ENCODE measurements around the gene PAPSS2. TPM values are rescaled to one million over a fixed set of nuclear protein-coding genes. Genes with fewer than 3 reads are reported as not detected.

PAPSS2 gene
- total and polyA plus RNA-seq, 4 donors = 19.8 to 57.2 (median 31.5) TPM

DNA sequence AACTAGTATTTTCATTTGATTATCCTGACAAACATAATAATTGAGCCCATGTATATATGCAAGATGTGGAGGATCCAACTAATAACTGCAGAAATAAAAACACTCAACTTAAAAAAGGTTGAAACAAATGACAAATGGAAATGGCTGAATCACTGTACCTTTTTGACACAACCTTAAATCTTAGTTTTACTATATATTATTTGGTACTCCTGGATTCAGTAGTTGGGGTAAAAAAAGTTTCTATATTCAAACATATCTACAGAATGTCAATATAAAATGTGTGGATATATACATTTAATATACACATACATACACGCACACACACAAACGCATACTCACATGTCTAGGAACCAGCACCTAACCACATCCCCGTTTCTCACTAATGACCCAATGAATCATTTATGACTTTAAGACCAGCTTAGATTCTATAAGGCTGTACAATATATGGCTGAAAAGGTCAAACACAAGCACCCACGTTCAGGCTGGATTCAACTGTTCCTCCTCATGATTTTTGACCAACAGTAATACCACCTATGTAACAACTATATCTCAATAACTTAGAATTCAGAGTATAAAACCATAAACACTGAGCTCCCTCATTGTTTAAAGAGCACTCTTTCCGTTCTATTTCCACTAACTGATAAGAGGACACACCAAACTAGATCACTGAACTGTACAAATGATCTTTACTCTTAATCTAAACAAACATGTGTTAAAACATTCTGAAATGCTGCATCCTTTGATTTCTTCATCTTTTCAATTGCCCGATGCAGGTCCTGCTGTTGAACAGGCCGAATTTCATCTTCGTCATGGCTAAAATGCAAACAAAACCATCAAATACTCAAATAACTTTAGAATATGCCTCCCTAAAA is 94.6 kb downstream of the PAPSS2 start:
- 91% methylated on average over 8 of the region's 8 CpGs for WGBS, 2 donors
- H3K27me3 ChIP-seq (ENCODE audit: control insufficient read depth in 1 of 2, insufficient read depth in 2 of 2, low read length in 1 of 2) = no peaks in the 10 kb centered on the region
- no peak overlapping the region for H3K27ac ChIP-seq (ENCODE audit: low read depth in 1 of 2, low read length in 2 of 2)
- H3K4me1 ChIP-seq (ENCODE audit: control insufficient read depth in 1 of 2, insufficient read depth in 2 of 2, low read length in 2 of 2) = no peaks in the 10 kb centered on the region
- intact Hi-C loops (cut with DNase I) = no loop called here
- no peaks in the 10 kb centered on the region for H3K9me3 ChIP-seq (ENCODE audit: control insufficient read depth, low read length)
- no peak overlapping the region for H3K4me3 ChIP-seq (ENCODE audit: low read length in 2 of 2)
- ATAC-seq (ENCODE audit: low FRiP score) (no peak), DNase-seq (no peak)
- peaks cover 0 to 4% of the 10 kb centered on the region in 2 donors for H3K36me3 ChIP-seq (ENCODE audit: control insufficient read depth in 1 of 2, insufficient read depth in 2 of 2, low read length in 1 of 2)

DNA sequence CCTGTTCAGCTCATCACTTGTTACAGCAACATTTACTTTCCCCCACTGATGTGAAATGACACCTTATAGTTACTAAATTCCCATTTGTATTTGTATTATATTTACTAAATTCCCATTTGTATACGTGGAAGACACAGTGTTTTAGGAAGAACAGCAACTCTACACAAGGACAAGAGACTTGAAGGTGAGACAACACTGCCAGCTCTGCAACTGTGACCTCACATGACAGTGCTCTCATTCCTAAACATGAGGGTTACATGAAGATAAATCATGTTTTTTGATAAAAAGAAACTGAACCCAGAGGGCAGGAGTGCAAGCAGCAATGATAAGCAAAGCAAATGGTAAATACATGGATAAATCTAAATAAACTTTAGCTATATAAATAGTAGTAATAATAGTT is 98.0 kb downstream of the PAPSS2 start:
- 89 to 93% methylated on average over 1 of the region's 1 CpG for WGBS, 2 donors
- peaks cover 0 to 4% of the 10 kb centered on the region in 2 donors for H3K36me3 ChIP-seq (ENCODE audit: control insufficient read depth in 1 of 2, insufficient read depth in 2 of 2, low read length in 1 of 2)
- H3K4me3 ChIP-seq (ENCODE audit: low read length in 2 of 2) = no peak overlapping the region
- no peak for ATAC-seq (ENCODE audit: low FRiP score)
- intact Hi-C loops (cut with DNase I) = no loop called here
- H3K27me3 ChIP-seq (ENCODE audit: control insufficient read depth in 1 of 2, insufficient read depth in 2 of 2, low read length in 1 of 2) = no peaks in the 10 kb centered on the region
- DNase-seq = no peak
- no peak overlapping the region for H3K27ac ChIP-seq (ENCODE audit: low read depth in 1 of 2, low read length in 2 of 2)
- H3K9me3 ChIP-seq (ENCODE audit: control insufficient read depth, low read length) = no peaks in the 10 kb centered on the region
- no peaks in the 10 kb centered on the region for H3K4me1 ChIP-seq (ENCODE audit: control insufficient read depth in 1 of 2, insufficient read depth in 2 of 2, low read length in 2 of 2)

DNA sequence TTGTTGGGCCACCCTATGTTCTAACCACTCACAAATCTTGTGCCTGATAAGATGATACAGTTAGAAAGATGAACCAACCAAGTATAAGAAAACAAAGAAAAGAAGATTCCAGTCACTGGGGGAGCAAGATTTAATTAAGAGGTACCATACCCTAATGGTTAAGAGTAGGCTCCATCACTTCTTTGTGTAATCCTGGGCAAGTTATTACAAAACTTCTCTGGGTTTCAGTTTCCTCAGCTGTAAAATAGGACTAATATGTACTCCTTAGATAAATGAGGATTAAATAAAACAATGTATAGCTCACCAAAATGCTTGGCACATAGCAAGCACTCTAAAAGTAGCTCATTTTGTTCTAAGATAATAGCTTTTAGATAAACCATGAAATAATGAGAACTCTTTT is 99.9 kb downstream of the PAPSS2 start:
- no peaks in the 10 kb centered on the region for H3K4me1 ChIP-seq (ENCODE audit: control insufficient read depth in 1 of 2, insufficient read depth in 2 of 2, low read length in 2 of 2)
- H3K9me3 ChIP-seq (ENCODE audit: control insufficient read depth, low read length) = no peaks in the 10 kb centered on the region
- DNase-seq = no peak
- H3K27me3 ChIP-seq (ENCODE audit: control insufficient read depth in 1 of 2, insufficient read depth in 2 of 2, low read length in 1 of 2) = no peaks in the 10 kb centered on the region
- no peak overlapping the region for H3K27ac ChIP-seq (ENCODE audit: low read depth in 1 of 2, low read length in 2 of 2)
- no peak for ATAC-seq (ENCODE audit: low FRiP score)
- H3K4me3 ChIP-seq (ENCODE audit: low read length in 2 of 2) = no peak overlapping the region
- intact Hi-C loops (cut with DNase I) = no loop called here
- H3K36me3 ChIP-seq (ENCODE audit: control insufficient read depth in 1 of 2, insufficient read depth in 2 of 2, low read length in 1 of 2) = peaks cover 0 to 4% of the 10 kb centered on the region in 2 donors

DNA sequence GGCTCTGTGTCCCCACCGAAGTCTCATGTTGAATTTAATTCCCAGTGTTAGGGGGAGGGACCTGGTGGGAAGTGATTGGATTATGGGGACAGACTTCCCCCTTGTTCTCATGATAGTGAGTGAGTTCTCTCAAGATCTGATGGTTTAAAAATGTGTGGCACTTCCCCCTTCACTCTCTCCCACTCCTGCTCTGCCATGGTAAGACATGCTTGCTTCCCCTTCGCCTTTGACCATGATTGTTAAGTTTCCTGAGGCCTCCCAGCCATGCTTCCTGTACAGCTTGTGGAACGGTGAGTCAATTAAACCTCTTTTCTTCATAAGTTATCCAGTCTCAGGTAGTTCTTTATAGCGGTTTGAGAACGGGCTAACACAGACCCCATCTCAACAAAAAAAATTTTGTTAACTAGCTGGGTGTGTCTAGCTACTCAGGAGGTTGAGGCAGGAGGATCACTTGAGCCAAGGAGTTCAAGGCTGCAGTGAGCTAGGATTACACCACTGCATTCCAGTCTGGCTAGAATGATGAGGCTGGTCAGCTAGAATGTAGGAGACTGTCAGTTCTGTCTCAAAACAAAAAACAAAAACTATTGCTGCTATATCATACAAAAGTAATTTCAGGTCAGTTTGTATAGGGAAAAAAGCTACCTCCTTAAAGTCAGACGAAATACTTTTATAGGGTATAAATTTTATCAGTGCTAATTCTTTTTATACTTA is 100.7 kb downstream of the PAPSS2 start:
- H3K36me3 ChIP-seq (ENCODE audit: control insufficient read depth in 1 of 2, insufficient read depth in 2 of 2, low read length in 1 of 2) = peaks cover 0 to 4% of the 10 kb centered on the region in 2 donors
- no peaks in the 10 kb centered on the region for H3K27me3 ChIP-seq (ENCODE audit: control insufficient read depth in 1 of 2, insufficient read depth in 2 of 2, low read length in 1 of 2)
- no peaks in the 10 kb centered on the region for H3K4me1 ChIP-seq (ENCODE audit: control insufficient read depth in 1 of 2, insufficient read depth in 2 of 2, low read length in 2 of 2)
- H3K27ac ChIP-seq (ENCODE audit: low read depth in 1 of 2, low read length in 2 of 2) = no peak overlapping the region
- no peaks in the 10 kb centered on the region for H3K9me3 ChIP-seq (ENCODE audit: control insufficient read depth, low read length)
- intact Hi-C loops (cut with DNase I) = no loop called here
- DNase-seq = no peak
- 87% methylated on average over 6 of the region's 6 CpGs for WGBS, 2 donors
- no peak for ATAC-seq (ENCODE audit: low FRiP score)
- no peak overlapping the region for H3K4me3 ChIP-seq (ENCODE audit: low read length in 2 of 2)

DNA sequence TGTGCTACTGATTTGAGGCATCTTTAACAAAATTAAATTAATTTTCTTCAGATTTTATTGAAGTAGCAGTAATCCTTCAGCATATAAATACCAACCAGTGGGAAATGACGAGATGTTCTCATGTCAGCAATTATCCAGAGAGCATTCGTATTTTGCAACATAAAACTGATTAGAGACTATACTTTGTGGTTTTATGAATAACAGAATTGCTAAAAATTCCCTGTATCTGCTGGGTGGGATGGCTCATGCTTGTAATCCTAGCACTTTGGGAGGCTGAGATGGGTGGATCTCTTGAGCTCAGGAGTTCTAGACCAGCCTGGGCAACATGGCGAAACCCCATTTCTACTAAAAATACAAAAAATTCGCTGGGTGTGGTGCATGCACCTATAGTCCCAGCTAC is 101.5 kb downstream of the PAPSS2 start:
- DNase-seq (no peak), ATAC-seq (ENCODE audit: low FRiP score) (no peak)
- Histone ChIP-seq H3K4me1 (ENCODE audit: control insufficient read depth in 1 of 2, insufficient read depth in 2 of 2, low read length in 2 of 2) (no peaks in the 10 kb centered on the region), H3K36me3 (ENCODE audit: control insufficient read depth in 1 of 2, insufficient read depth in 2 of 2, low read length in 1 of 2) (peaks cover under 1 to 2% of the 10 kb centered on the region in 2 donors), H3K27me3 (ENCODE audit: control insufficient read depth in 1 of 2, insufficient read depth in 2 of 2, low read length in 1 of 2) (no peaks in the 10 kb centered on the region), H3K9me3 (ENCODE audit: control insufficient read depth, low read length) (no peaks in the 10 kb centered on the region), H3K27ac (ENCODE audit: low read depth in 1 of 2, low read length in 2 of 2) (no peak overlapping the region), H3K4me3 (ENCODE audit: low read length in 2 of 2) (no peak overlapping the region)
- 94 to 96% methylated on average over 4 of the region's 4 CpGs for WGBS, 2 donors
- intact Hi-C loops (cut with DNase I) = no loop called here

DNA sequence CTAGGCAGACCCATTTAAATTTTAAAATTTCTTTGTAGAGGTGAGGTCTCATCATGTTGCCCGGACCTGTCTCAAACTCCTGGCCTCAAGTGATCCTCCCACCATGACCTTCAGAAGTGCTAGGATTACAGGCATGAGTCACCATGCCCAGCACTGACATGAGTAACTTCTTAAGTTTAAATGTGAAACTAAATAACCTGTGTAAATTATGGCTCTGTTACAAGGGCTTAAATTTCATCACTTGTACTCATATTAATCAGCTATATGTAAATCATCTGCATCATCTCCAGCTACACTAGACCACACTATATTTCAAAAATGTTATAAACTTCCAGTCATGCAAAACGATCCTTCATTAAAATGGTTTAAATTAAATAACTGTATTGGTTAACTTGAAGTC is 102.2 kb downstream of the PAPSS2 start:
- ATAC-seq (ENCODE audit: low FRiP score) (no peak), DNase-seq (no peak)
- Histone ChIP-seq H3K4me1 (ENCODE audit: control insufficient read depth in 1 of 2, insufficient read depth in 2 of 2, low read length in 2 of 2) (no peaks in the 10 kb centered on the region), H3K9me3 (ENCODE audit: control insufficient read depth, low read length) (no peaks in the 10 kb centered on the region), H3K36me3 (ENCODE audit: control insufficient read depth in 1 of 2, insufficient read depth in 2 of 2, low read length in 1 of 2) (peaks cover 0 to 2% of the 10 kb centered on the region in 2 donors), H3K4me3 (ENCODE audit: low read length in 2 of 2) (no peak overlapping the region), H3K27ac (ENCODE audit: low read depth in 1 of 2, low read length in 2 of 2) (no peak overlapping the region), H3K27me3 (ENCODE audit: control insufficient read depth in 1 of 2, insufficient read depth in 2 of 2, low read length in 1 of 2) (no peaks in the 10 kb centered on the region)
- 82 to 86% methylated on average over 2 of the region's 2 CpGs for WGBS, 2 donors
- intact Hi-C loops (cut with DNase I) = no loop called here

DNA sequence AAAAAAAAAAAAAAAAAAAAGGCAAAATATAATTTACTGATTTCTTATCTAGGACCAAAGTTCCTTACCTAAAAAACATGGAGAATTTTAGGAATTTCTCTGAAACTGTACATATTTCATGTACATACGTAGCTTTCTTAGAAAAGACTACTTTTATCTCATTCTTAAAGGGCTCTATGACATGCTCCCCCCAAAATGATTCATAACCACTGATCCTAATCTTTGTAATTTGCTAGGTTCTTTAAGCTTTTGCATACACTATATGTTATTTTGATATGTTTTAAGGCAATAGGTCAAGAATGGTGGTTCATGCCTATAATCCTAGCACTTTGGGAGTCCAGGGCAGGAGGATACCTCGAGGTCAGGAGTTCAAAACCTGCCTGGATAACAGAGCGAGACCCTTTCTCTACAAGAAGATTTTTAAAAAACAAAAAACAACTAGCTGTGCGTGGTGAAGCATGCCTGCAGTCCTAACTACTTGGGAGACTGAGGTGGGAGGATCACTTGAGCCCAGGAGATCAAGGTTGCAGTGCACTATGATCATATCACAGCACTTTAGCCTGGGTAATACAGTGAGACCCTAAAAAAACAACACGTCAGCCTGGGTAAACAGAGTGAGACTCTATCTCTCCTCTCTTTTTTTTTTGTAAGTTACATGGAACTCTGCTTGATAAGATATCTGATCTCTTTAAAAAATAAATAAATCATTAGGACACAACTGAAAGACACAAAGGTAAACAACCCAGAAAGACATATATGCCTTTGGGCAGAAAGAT is 103.6 kb downstream of the PAPSS2 start:
- DNase-seq (no peak), ATAC-seq (ENCODE audit: low FRiP score) (no peak)
- no peak overlapping the region for H3K4me3 ChIP-seq (ENCODE audit: low read length in 2 of 2)
- no peaks in the 10 kb centered on the region for H3K4me1 ChIP-seq (ENCODE audit: control insufficient read depth in 1 of 2, insufficient read depth in 2 of 2, low read length in 2 of 2)
- H3K27ac ChIP-seq (ENCODE audit: low read depth in 1 of 2, low read length in 2 of 2) = no peak overlapping the region
- peaks cover 2 to 4% of the 10 kb centered on the region in 2 donors for H3K36me3 ChIP-seq (ENCODE audit: control insufficient read depth in 1 of 2, insufficient read depth in 2 of 2, low read length in 1 of 2)
- intact Hi-C loops (cut with DNase I) = no loop called here
- H3K9me3 ChIP-seq (ENCODE audit: control insufficient read depth, low read length) = no peaks in the 10 kb centered on the region
- WGBS, 2 donors = 87 to 89% methylated on average over 5 of the region's 5 CpGs
- H3K27me3 ChIP-seq (ENCODE audit: control insufficient read depth in 1 of 2, insufficient read depth in 2 of 2, low read length in 1 of 2) = no peaks in the 10 kb centered on the region

DNA sequence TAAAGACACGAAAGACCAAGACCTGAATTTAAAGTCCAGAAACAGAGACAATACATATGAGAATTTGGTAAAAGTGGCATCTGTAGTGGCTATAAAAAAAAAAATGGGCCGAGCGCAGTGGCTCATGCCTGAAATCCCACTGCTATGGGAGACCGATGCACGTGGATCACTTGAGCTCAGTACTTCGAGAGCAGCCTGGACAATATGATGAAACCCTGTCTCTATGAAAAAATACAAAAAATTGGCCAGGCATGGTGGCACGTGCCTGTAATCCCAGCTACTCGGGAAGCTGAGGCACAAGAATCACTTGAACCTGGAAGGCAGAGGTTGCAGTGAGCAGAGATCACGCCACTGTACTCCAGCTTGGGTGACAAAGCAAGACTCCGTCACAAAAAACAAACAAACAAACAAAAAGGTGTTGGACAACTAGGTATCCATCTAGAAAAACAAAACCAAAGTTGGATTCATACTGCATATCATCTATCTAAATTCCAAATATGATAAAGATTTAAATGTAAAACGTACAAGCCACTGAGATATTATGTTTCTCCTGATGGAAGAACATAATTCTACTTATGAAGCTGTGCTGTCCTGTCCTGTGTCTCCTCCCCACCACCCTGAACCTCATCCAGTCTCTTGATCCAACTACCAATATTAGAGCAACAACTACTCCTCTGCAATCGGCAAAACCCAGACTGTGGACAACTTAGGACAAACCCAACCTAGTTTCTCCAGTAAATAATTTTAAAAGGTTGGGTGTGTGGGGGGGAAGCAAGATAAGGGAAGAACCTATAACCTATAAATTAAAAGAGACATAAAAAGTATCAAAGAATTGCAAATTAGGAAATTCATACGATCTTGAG is 104.6 kb downstream of the PAPSS2 start:
- DNase-seq = no peak
- 85 to 91% methylated on average over 13 of the region's 13 CpGs for WGBS, 2 donors
- no peak for ATAC-seq (ENCODE audit: low FRiP score)
- H3K36me3 ChIP-seq (ENCODE audit: control insufficient read depth in 1 of 2, insufficient read depth in 2 of 2, low read length in 1 of 2) = peaks cover 2 to 4% of the 10 kb centered on the region in 2 donors
- no peaks in the 10 kb centered on the region for H3K27me3 ChIP-seq (ENCODE audit: control insufficient read depth in 1 of 2, insufficient read depth in 2 of 2, low read length in 1 of 2)
- H3K4me1 ChIP-seq (ENCODE audit: control insufficient read depth in 1 of 2, insufficient read depth in 2 of 2, low read length in 2 of 2) = no peaks in the 10 kb centered on the region
- H3K4me3 ChIP-seq (ENCODE audit: low read length in 2 of 2) = no peak overlapping the region
- H3K27ac ChIP-seq (ENCODE audit: low read depth in 1 of 2, low read length in 2 of 2) = no peak overlapping the region
- no peaks in the 10 kb centered on the region for H3K9me3 ChIP-seq (ENCODE audit: control insufficient read depth, low read length)
- intact Hi-C loops (cut with DNase I) = no loop called here
